Body of pancreas (tissue), 4 donors: ENCODE measurements around the gene STAT1.

Source experiments
- CTCF ChIP-seq, 7 experiments: fragments of 450-650 bp in 4 of 7; fragments of 200-600 bp in 3 of 7; sonication (generic) in 3 of 7; IDR thresholded peaks; one replicate each; pipeline ENCODE4 v1.5.1; 2016 to 2019; ENCODE audit warnings: antibody characterized with exemption in 7 of 7
- POLR2A ChIP-seq, 3 donors: fragments of 450-650 bp; IDR thresholded peaks; one replicate each; pipeline ENCODE4 v1.6.1; 2016; ENCODE audit warnings: antibody characterized with exemption in 3 of 3, mild to moderate bottlenecking in 2 of 3

- TF ChIP-seq POLR2A (IDR thresholded peaks at IDR 0.05) = no peak
- TF ChIP-seq CTCF (IDR thresholded peaks at IDR 0.05) = no peak
Measured at GRCh38 chr2:190930411-190930810, 83.6 kb downstream of the STAT1 start.
